HepG2 (cell line): ENCODE data around the gene DPEP1. TPM values are rescaled to one million over a fixed set of nuclear protein-coding genes. Genes with fewer than 3 reads are reported as not detected.

ENCODE experiments used
- AFF4 ChIP-seq: sonication (generic); formaldehyde crosslinking; IDR thresholded peaks from 2 replicates; pipeline ENCODE4 v1.4.0; 2020; ENCODE audit warnings: missing genetic modification reagents
- AKAP8 ChIP-seq: sonication (generic); formaldehyde crosslinking; IDR thresholded peaks from 2 replicates; pipeline ENCODE4 v1.5.1; 2020; ENCODE audit warnings: mild to moderate bottlenecking, missing genetic modification reagents
- ARNTL ChIP-seq: sonication (generic); formaldehyde crosslinking; IDR thresholded peaks from 2 replicates; pipeline ENCODE4 v1.4.0; 2020; ENCODE audit warnings: mild to moderate bottlenecking, missing genetic modification reagents
- CSRNP1 ChIP-seq: sonication (generic); formaldehyde crosslinking; IDR thresholded peaks from 2 replicates; pipeline ENCODE4 v1.8.1; 2023; ENCODE audit warnings: mild to moderate bottlenecking, missing genetic modification reagents
- ELF1 ChIP-seq: sonication (generic); formaldehyde crosslinking; IDR thresholded peaks from 2 replicates; pipeline ENCODE4 v1.4.0; 2020; ENCODE audit warnings: missing genetic modification reagents
- GATAD1 ChIP-seq: IDR thresholded peaks from 2 replicates; pipeline ENCODE4 v1.6.1; 2016; ENCODE audit warnings: missing genetic modification reagents, missing compliant biosample characterization
- HMGA1 ChIP-seq: sonication (generic); formaldehyde crosslinking; conservative IDR thresholded peaks from 2 replicates; pipeline ENCODE4 v1.4.0; 2020; ENCODE audit warnings: missing genetic modification reagents
- HOMEZ ChIP-seq: IDR thresholded peaks from 2 replicates; pipeline ENCODE4 v1.6.1; 2016; ENCODE audit warnings: low read depth
- MATR3 ChIP-seq: sonication (generic); formaldehyde crosslinking; IDR thresholded peaks from 2 replicates; pipeline ENCODE4 v1.4.0; 2020; ENCODE audit warnings: missing genetic modification reagents
- PTBP1 ChIP-seq: fragments of 200-400 bp; formaldehyde crosslinking; IDR thresholded peaks from 2 replicates; pipeline ENCODE4 v1.6.1; 2018; ENCODE audit warnings: low read length, low read depth; ENCODE audit not compliant: poor library complexity, severe bottlenecking
- SMAD3 ChIP-seq: sonication (generic); formaldehyde crosslinking; IDR thresholded peaks from 2 replicates; pipeline ENCODE4 v1.4.0; 2020; ENCODE audit warnings: missing genetic modification reagents
- SP2 ChIP-seq: sonication (generic); formaldehyde crosslinking; IDR thresholded peaks from 2 replicates; pipeline ENCODE4 v1.5.1; 2020; ENCODE audit warnings: mild to moderate bottlenecking, missing genetic modification reagents
- SPEN ChIP-seq: sonication (generic); formaldehyde crosslinking; IDR thresholded peaks from 2 replicates; pipeline ENCODE4 v1.5.1; 2020; ENCODE audit warnings: low read depth, mild to moderate bottlenecking, missing genetic modification reagents
- STAG1 ChIP-seq: sonication (generic); formaldehyde crosslinking; IDR thresholded peaks from 2 replicates; pipeline ENCODE4 v1.4.0; 2020; ENCODE audit warnings: missing genetic modification reagents
- ZNF143 ChIP-seq: sonication (generic); formaldehyde crosslinking; IDR thresholded peaks from 2 replicates; pipeline ENCODE4 v1.4.0; 2020; ENCODE audit warnings: missing genetic modification reagents
- ZNF253 ChIP-seq: sonication (generic); formaldehyde crosslinking; IDR thresholded peaks from 2 replicates; pipeline ENCODE4 v1.8.0; 2022; ENCODE audit warnings: mild to moderate bottlenecking, missing genetic modification reagents, borderline replicate concordance
- ZNF3 ChIP-seq: IDR thresholded peaks from 2 replicates; pipeline ENCODE4 v1.7.0; 2017; ENCODE audit warnings: inconsistent platforms
- ZNF451 ChIP-seq: sonication (generic); formaldehyde crosslinking; IDR thresholded peaks from 2 replicates; pipeline ENCODE4 v1.5.0; 2020; ENCODE audit warnings: mild to moderate bottlenecking, missing genetic modification reagents
- ZNF496 ChIP-seq: sonication (generic); formaldehyde crosslinking; IDR thresholded peaks from 2 replicates; pipeline ENCODE4 v1.8.1; 2023; ENCODE audit warnings: mild to moderate bottlenecking, moderate library complexity, missing genetic modification reagents; ENCODE audit not compliant: insufficient replicate concordance
- ZNF543 ChIP-seq: sonication (generic); formaldehyde crosslinking; IDR thresholded peaks from 2 replicates; pipeline ENCODE4 v1.4.0; 2020; ENCODE audit warnings: mild to moderate bottlenecking, missing genetic modification reagents
- ZNF629 ChIP-seq: sonication (generic); formaldehyde crosslinking; conservative IDR thresholded peaks from 2 replicates; pipeline ENCODE4 v1.5.0; 2020; ENCODE audit warnings: missing genetic modification reagents
- polyA plus RNA-seq, 8 experiments: library from polyadenylated mRNA; depleted of rRNA in 3 of 8; stranded (reverse) in 7 of 8; unstranded in 1 of 8; fragments of >200 nt; fragmentation: Illumina TruSeq in 4 of 8; extraction: Trizol in 4 of 8; gene quantifications; 2 replicates each; pipeline versions ENCODE4 v1.2.1 to v1.2.3, GENCODE V29; 2011 to 2016; ENCODE audit warnings: low read depth in 4 of 8, missing spikeins in 1 of 8, mixed read lengths in 1 of 8; ENCODE audit not compliant: insufficient read depth in 1 of 8
- total RNA-seq, 5 experiments: library from RNA; depleted of rRNA; stranded (reverse); fragments of >200 nt; fragmentation: Illumina TruSeq; extraction: Trizol; gene quantifications; 2 replicates each; pipeline ENCODE4 v1.2.3, GENCODE V29; 2016; ENCODE audit warnings: low read depth in 1 of 5

The DPEP1 gene
- total and polyA plus RNA-seq, 2 of the 13 experiments (the other 11 are each of a cell fraction or from before 2014, with no cell fraction given): 37.6 to 52.2 TPM

- TF ChIP-seq SP2 (CRISPR knock-in tag): 0 out of 2 replicates have a peak, but pooled peaks have one; percentile 26
- TF ChIP-seq PTBP1: no peak
- no peak for TF ChIP-seq ZNF3 (CRISPR knock-in tag)
- 0 out of 2 replicates have a peak, but pooled peaks have one; percentile 8 for TF ChIP-seq AFF4 (CRISPR knock-in tag)
- 0 out of 2 replicates have a peak, but pooled peaks have one; percentile 12 for TF ChIP-seq ELF1
- no peak for TF ChIP-seq HOMEZ
- no peak for TF ChIP-seq MATR3 (CRISPR knock-in tag)
- no peak for TF ChIP-seq AKAP8
- no peak for TF ChIP-seq ZNF629
- no peak; the same call in 1 of the 2 replicates for TF ChIP-seq SPEN (CRISPR knock-in tag)
- no peak for TF ChIP-seq STAG1 (CRISPR knock-in tag)
- no peak for TF ChIP-seq CSRNP1
- TF ChIP-seq ZNF143 (CRISPR knock-in tag): no peak
- TF ChIP-seq HMGA1 (CRISPR knock-in tag): no peak
- TF ChIP-seq ZNF451: no peak
- TF ChIP-seq GATAD1: no peak
- no peak; the same call in 1 of the 2 replicates for TF ChIP-seq ZNF543 (CRISPR knock-in tag)
- no peak for TF ChIP-seq ZNF496 (CRISPR knock-in tag)
- no peak for TF ChIP-seq SMAD3
- no peak for TF ChIP-seq ARNTL (CRISPR knock-in tag)
- 0 out of 2 replicates have a peak, but pooled peaks have one; percentile 20 for TF ChIP-seq ZNF253 (CRISPR knock-in tag)
Measured at GRCh38 chr16:89658221-89658879, 44.9 kb downstream of the DPEP1 start (continued).
